Mononuclear cell (primary cell): Measurements from ENCODE around the gene SAE1. TPM values are rescaled to one million over a fixed set of nuclear protein-coding genes. Genes with fewer than 3 reads are reported as not detected.
A peak's percentile ranks its signal among the peaks of the same experiment; 100 is the strongest.
"Not testable (repeated sequence)": the region's sequence is repeated elsewhere in the genome, so short reads cannot be mapped to it uniquely, and the experiment has no call there.

Experiments
- H3K27me3 ChIP-seq: 2 replicates; pipeline ENCODE4 v1.6.0; 2011; ENCODE audit warnings: low read length, control low read depth; ENCODE audit not compliant: insufficient read depth
- H3K4me1 ChIP-seq: 2 replicates; pipeline ENCODE4 v1.5.1; 2011; ENCODE audit warnings: mild to moderate bottlenecking, low read length, control low read depth; ENCODE audit not compliant: insufficient read depth
- H3K4me3 ChIP-seq: 2 replicates; pipeline ENCODE4 v1.5.1; 2011; ENCODE audit warnings: mild to moderate bottlenecking, low read length, moderate library complexity
- H3K9me3 ChIP-seq: 2 replicates; pipeline ENCODE4 v1.5.1; 2011; ENCODE audit warnings: low read depth, mild to moderate bottlenecking, control low read depth, low read length
- total RNA-seq: library from RNA; depleted of rRNA; stranded (reverse); fragments of >200 nt; gene quantifications from one replicate; pipeline ENCODE4 v1.2.3, GENCODE V29; 2012

Gene SAE1
- total RNA-seq, 1 donor, result 29.5 TPM

DNA sequence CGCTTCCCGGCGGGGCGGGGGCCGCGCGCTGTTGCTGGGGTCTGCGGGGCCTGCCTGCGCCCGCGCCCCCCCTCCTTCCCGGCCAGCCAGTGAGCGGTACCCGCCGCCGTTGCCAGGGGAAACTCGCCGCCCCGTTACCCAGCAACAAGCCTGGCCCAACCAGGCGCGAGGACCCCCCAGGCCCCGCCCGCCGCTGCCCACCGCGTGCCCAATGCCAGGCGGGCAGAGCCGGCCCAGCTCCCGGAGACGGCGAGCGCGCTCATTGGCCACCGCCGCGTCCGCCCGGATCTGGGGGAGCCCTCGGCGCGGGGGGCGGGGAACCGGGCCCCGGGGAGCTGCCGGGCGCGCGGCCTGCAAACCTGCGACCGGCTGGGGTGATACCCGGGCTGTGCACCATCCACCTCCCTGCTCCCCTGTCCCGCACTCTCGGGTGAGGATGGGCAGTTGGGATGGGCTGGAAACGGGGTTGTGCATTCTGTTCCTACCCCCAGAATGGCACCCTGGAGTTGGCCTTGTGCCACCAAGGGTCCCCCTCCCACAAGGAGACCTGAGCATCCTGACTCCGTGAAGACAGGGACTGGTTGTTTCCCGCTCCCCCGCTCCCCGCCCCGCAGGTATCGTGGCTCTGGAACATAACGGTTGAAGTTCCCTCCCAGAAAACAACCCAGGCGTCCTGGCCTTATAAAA, 109.1 kb downstream of the SAE1 start:
- no peaks in the 10 kb centered on the region for H3K9me3 ChIP-seq
- H3K4me3 ChIP-seq, result no peak overlapping the region
- peaks cover 49% of the 10 kb centered on the region for H3K4me1 ChIP-seq
- H3K27me3 ChIP-seq, result peaks cover 37% of the 10 kb centered on the region

- Histone ChIP-seq H3K4me1 (peaks cover 51% of the 10 kb centered on the region), H3K27me3 (peaks cover 37% of the 10 kb centered on the region), H3K4me3 (no peak overlapping the region)
These were observed 109.9 kb downstream of the SAE1 start for GRCh38 chr19:47240556-47240955.

DNA sequence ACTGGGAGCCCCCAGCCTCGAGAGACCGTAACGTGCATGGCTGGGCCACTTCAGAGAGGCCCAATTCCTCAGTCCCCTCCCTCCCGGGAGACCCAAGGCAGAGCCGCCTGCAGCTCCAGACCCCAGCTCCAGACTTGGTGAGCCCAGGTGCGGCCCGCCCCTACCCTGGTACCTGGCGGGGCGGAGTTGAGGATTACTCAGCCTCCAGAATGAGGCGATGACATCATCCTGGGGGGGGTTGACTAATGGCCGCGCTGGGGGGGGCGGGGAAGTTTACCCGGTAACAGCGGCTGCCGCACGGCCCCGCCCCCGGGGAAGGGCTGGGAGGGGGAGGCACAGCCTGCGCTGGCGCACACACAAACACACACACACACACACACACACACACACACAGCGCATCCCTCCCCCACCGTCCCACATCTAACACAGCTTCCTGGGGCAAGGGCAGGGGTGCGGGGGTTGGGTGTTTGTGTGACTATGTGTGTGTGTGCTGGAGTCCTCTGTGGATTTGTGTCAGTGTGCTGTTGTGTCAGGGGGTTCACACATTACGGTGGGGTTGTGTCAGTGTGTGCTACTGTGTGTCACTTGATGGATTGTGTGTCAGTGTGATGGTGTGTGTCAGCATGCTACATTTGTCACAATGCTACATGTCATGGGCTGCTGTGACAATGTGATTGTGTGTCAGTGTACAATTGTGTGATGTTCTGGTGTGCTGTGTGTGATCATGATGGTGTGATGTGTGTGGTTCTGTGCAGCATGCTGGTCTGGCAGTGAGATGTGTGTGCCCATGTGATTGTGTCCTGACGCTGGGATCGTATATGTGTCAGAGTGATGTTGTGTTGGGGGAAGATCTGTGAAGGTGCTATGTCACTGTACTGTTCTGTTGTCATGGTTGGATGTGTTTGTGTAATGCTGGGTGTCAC, 110.6 kb downstream of the SAE1 start:
- no peak overlapping the region for H3K4me3 ChIP-seq
- peaks cover 51% of the 10 kb centered on the region for H3K4me1 ChIP-seq
- peaks cover 37% of the 10 kb centered on the region for H3K27me3 ChIP-seq

More at GRCh38 chr19:47240556-47240955, 109.9 kb downstream of the SAE1 start:
- H3K9me3 ChIP-seq, result no peaks in the 10 kb centered on the region

DNA sequence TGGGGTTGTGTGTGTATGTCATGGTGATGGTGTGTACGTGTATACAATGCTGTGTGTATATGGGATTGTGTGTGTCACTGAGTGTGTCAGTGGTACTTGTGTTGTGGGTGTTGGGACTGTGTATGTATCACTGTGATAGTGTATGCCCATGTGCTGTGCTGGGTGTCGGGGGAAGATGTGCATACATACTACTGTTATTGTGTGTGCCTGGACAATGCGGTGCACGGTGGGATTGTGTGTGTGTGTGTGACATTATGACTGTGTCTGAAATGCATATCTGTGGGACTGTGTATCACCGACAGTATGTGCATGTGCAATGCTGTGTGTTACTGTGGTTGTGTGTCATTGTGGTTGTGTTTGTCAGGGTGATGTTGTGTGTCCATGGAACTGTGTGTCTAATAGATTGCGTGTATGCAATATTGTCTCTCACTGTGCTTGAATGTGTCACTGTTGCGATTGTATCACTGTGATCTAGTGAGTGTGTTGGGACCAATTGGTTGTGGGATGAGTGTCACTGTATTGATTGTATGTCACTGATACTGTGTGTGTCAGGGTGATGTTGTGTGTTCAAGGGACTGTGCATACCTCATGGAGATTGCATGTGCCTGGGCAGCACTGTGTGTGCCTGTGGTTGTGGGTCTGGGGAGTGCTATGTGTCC, 111.4 kb downstream of the SAE1 start:
- Histone ChIP-seq H3K4me3 (no peak overlapping the region), H3K27me3 (peaks cover 37% of the 10 kb centered on the region), H3K9me3 (no peaks in the 10 kb centered on the region), H3K4me1 (peaks cover 51% of the 10 kb centered on the region)

More for the DNA sequence above, 110.6 kb downstream of the SAE1 start:
- no peaks in the 10 kb centered on the region for H3K9me3 ChIP-seq

GRCh38 chr19:47243364-47243775, 112.7 kb downstream of the SAE1 start:
- Histone ChIP-seq H3K27me3 (peaks cover 35% of the 10 kb centered on the region), H3K9me3 (no peaks in the 10 kb centered on the region), H3K4me3 (no peak overlapping the region), H3K4me1 (peaks cover 51% of the 10 kb centered on the region)

DNA sequence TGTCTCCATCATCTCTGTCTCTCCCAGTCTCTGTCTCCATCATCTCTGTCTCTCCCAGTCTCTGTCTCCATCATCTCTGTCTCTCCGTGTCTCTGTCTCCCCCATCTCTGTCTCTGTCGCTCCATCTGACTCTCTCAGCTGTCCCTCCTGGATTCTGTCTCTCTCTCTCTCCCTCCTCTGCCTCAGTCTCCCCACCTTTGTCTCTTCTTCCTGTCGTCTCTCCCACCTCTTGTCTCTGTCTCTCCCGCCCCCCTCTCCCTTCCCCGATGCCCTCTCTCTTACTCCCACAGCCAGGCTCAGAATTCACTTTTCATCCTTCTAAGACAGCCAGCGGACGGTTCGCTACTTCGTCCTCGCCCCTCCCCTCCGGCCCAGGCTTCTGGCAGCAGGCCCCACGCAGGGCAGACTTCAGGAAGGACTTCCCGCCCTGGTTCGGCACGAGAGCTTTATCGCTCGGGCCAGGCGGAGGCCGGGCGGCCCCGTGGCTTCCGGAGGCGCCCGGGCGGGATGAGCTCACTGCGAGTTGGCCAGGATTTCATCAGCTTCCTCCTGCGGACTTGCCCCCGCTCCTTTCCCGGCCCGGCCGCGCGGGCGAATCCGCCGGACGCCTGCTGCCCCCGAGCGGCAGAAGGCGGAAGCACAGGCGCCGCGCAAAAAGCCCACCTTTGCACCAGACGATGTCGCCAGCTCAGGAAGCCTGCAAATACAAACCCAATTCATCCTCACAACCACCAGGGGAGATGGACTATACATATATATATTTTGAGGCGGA, 113.3 kb downstream of the SAE1 start:
- Histone ChIP-seq H3K27me3 (peaks cover 30% of the 10 kb centered on the region), H3K9me3 (no peaks in the 10 kb centered on the region), H3K4me3 (no peak overlapping the region), H3K4me1 (peaks cover 49% of the 10 kb centered on the region)

DNA sequence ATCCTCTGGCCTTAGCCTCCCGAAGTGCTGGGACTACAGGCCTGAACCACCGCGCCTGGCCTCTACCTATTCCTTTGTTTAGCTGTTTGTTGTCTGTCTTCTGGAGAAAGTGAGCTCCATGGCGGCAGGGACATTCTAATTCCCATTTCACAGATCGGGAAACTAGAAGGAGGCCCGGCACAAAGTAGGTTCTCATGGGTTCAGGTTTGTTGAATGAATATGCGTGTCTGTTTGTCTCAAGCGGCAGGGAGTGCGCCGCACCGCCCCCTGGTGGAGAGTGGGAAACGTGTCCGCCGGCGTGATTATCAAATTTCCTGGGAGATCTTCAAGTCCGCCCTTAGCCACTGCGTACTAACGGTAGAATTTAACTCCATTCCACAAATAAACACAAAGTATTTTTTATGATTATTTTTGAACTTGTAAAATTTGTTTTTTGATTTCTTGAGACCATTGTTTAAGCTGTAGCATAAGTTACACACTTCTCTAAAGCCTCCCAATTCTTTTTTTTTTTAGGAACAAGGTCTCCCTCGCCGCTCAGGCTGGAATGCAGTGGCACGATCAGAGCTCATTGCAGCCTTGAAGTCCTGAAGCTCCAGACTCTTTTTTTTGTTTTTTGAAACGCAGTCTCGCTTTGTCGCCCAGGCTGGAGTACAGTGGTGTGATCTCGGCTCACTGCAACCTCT, 116.8 kb downstream of the SAE1 start:
- Histone ChIP-seq H3K4me3 (no peak overlapping the region), H3K27me3 (peaks cover 2% of the 10 kb centered on the region), H3K4me1 (peaks cover 18% of the 10 kb centered on the region)

DNA sequence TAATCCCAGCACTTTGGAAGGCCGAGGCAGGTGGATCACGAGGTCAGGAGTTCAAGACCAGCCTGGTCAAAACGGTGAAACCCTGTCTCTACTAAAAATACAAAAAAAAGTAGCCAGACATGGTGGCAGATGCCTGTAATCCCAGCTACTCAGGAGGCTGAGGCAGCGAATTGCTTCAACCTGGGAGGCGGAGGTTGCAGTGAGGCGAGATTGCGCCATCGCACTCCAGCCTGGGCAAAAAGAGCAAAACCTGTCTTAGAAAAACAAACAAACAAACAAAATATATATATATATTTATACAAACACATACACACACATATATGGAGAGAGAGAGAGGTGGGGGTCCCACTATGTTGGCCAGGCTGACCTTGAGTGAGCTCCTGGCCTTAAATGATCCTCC, 122.4 kb downstream of the SAE1 start:
- not testable (repeated sequence) for H3K4me3 ChIP-seq, H3K27me3 ChIP-seq, H3K9me3 ChIP-seq
- H3K4me1 ChIP-seq, result peaks cover 13% of the 10 kb centered on the region

More for the DNA sequence above, 116.8 kb downstream of the SAE1 start:
- no peaks in the 10 kb centered on the region for H3K9me3 ChIP-seq

GRCh38 chr19:47253467-47253881, 122.8 kb downstream of the SAE1 start:
- Histone ChIP-seq H3K4me3 (no peak overlapping the region), H3K4me1 (peaks cover 18% of the 10 kb centered on the region), H3K27me3 (no peaks in the 10 kb centered on the region), H3K9me3 (no peaks in the 10 kb centered on the region)

DNA sequence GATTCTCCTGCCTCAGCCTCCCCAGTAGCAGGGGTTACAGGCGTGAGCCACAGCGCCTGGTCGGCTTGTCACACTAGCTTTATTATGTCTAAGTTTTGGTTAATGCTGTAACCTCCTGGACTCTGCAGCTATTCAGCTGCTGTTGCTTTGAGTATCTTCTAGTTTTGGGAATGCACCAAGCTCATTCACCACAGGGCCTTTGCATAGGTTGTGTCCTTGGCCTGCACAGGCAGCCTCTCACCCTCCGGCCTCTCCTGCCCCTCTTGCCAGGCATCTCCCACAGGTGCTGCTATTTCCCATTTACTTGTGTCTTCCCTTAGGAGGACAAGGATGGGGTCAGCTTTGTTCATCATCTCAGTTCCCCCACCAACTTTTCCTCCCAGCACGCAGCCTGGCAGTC, 123.3 kb downstream of the SAE1 start:
- no peaks in the 10 kb centered on the region for H3K9me3 ChIP-seq
- no peak overlapping the region for H3K4me3 ChIP-seq
- no peaks in the 10 kb centered on the region for H3K27me3 ChIP-seq
- peaks cover 20% of the 10 kb centered on the region for H3K4me1 ChIP-seq

DNA sequence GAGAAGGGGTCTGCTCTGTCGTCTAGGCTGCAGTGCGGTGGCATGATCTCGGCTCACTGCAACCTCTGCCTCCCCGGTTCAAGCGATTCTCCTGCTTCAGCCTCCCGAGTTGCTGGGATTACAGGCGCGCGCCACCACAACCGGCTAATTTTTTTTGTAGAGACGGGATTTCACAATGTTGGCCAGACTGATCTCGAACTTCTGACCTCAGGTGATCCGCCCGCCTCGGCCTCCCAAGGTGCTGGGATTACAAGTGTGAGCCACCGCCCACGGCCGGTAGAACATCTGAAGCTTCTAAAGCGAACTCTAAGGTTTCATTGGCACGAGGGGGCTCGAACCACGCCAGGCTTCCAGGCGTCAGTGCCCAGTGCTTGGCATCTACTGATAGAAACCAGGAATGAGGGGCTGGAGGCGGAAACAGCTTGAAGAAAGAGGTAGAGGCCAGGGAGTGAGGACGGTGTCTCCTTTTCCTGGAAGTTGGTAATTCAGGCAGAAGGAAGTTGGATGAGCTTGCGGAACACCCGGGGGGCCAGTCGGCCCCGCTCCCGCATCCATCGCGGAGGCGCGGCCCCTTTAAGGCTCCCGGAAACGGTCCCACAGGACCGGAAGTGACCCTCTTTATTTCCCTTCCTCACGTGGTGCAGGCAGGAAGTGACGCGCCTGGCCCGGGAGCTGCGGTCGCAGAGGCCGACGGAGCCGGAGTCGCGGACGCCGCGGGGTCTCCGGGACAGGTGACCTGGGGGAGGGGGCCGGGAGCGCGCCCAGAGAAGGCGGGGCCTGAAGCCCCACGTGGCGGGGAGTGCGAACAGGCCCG, 125.5 kb downstream of the SAE1 start, which contains the start of gene CCDC9:
Gene CCDC9 (plus strand): TSS at position 647 of the 814 bp plus-strand sequence. CDS start 1,876 bp downstream, outside the sequence.
- peaks cover 20% of the 10 kb centered on the region for H3K4me1 ChIP-seq
- H3K4me3 ChIP-seq, result peak within 1 kb of the TSS; percentile 50
- no peaks in the 10 kb centered on the region for H3K9me3 ChIP-seq
- H3K27me3 ChIP-seq, result no peaks in the 10 kb centered on the region

GRCh38 chr19:47256693-47257410, 126.2 kb downstream of the SAE1 start:
- H3K27me3 ChIP-seq, result no peaks in the 10 kb centered on the region
- peak overlapping the region; percentile 50 for H3K4me3 ChIP-seq
- peaks cover 20% of the 10 kb centered on the region for H3K4me1 ChIP-seq

More at GRCh38 chr19:47256693-47257410, 126.2 kb downstream of the SAE1 start:
- H3K9me3 ChIP-seq, result no peaks in the 10 kb centered on the region
